K562 (cell line): ENCODE data around the gene IFT172. TPM values are rescaled to one million over a fixed set of nuclear protein-coding genes. Genes with fewer than 3 reads are reported as not detected.

Experiments
- ATF7 ChIP-seq: fragments of 450-650 bp; IDR thresholded peaks from 2 replicates; pipeline ENCODE4 v1.7.1; 2014; ENCODE audit warnings: mild to moderate bottlenecking, moderate library complexity
- CHD1 ChIP-seq: fragments of 200-600 bp; sonication (generic); IDR thresholded peaks from one replicate; pipeline ENCODE4 v1.6.1; 2012; ENCODE audit warnings: mild to moderate bottlenecking, moderate library complexity, low read length, inconsistent platforms
- CREB3 ChIP-seq: fragments of 450-650 bp; conservative IDR thresholded peaks from 2 replicates; pipeline ENCODE4 v1.6.1; 2016; ENCODE audit warnings: missing genetic modification characterization, low read depth, mild to moderate bottlenecking, missing compliant biosample characterization, moderate library complexity
- CTBP1 ChIP-seq: fragments of 450-650 bp; IDR thresholded peaks from 2 replicates; pipeline ENCODE4 v1.6.1; 2016; ENCODE audit warnings: borderline replicate concordance
- MTA1 ChIP-seq: fragments of 450-650 bp; IDR thresholded peaks from 2 replicates; pipeline ENCODE4 v1.6.1; 2017; ENCODE audit warnings: borderline replicate concordance
- NELFE ChIP-seq: IDR thresholded peaks from 2 replicates; pipeline ENCODE4 v1.6.1; 2011; ENCODE audit warnings: mild to moderate bottlenecking; ENCODE audit not compliant: insufficient read depth, insufficient read length
- SMC3 ChIP-seq: conservative IDR thresholded peaks from 2 replicates; pipeline ENCODE4 v1.6.1; 2011; ENCODE audit warnings: low read depth, low read length, improper control_type of control experiment; ENCODE audit not compliant: insufficient read depth
- TCF7 ChIP-seq: sonication (generic); IDR thresholded peaks from 2 replicates; pipeline ENCODE4 v1.6.1; 2016; ENCODE audit warnings: antibody characterized with exemption, borderline replicate concordance
- ZBED1 ChIP-seq: IDR thresholded peaks from 2 replicates; pipeline ENCODE4 v1.6.1; 2014
- ZNF316 ChIP-seq: fragments of 450-650 bp; IDR thresholded peaks from 2 replicates; pipeline ENCODE4 v1.6.1; 2016
- ZNF445 ChIP-seq: fragments of 250-450 bp; sonication (Bioruptor Pico); IDR thresholded peaks from 2 replicates; pipeline ENCODE4 v1.4.0; 2020; ENCODE audit warnings: low read depth, mild to moderate bottlenecking, moderate library complexity
- polyA plus RNA-seq, 8 experiments: library from polyadenylated mRNA; depleted of rRNA in 4 of 8; stranded (reverse) in 5 of 8; unstranded in 3 of 8; fragments of >200 nt; fragmentation: Nextera tagmentation in 2 of 8; fragmentation: Illumina TruSeq in 1 of 8; extraction: Ambion mirVana in 2 of 8; extraction: Trizol in 1 of 8; gene quantifications; 2 replicates each; pipeline versions ENCODE4 v1.2.1 to v1.2.3, GENCODE V29; 2011 to 2014; ENCODE audit warnings: inconsistent platforms in 1 of 8, missing spikeins in 1 of 8
- total RNA-seq, 7 experiments: library from RNA; depleted of rRNA in 6 of 7; stranded (reverse); fragments of >200 nt in 6 of 7; fragmentation: Illumina TruSeq in 2 of 7; extraction: Trizol in 2 of 7; gene quantifications; 2 replicates each; pipeline versions ENCODE4 v1.2.1 to v1.2.3, GENCODE V29; 2011 to 2021; ENCODE audit warnings: low replicate concordance in 1 of 7
- TF ChIP-seq, protein P1 (sequence below): fragments of 200-600 bp; sonication (generic); IDR thresholded peaks from one replicate; pipeline ENCODE4 v1.6.1; 2012; ENCODE audit warnings: mild to moderate bottlenecking, low read depth, low read length, inconsistent platforms
- TF ChIP-seq, protein P2 (sequence below): fragments of 150-350 bp; conservative IDR thresholded peaks from 2 replicates; pipeline ENCODE4 v1.6.1; 2014; ENCODE audit warnings: low read length

The IFT172 gene
- total and polyA plus RNA-seq, 9 of the 15 experiments (the other 6 are each of a cell fraction or from before 2014, with no cell fraction given): 5.6 to 19.1 (median 13.5) TPM

DNA sequence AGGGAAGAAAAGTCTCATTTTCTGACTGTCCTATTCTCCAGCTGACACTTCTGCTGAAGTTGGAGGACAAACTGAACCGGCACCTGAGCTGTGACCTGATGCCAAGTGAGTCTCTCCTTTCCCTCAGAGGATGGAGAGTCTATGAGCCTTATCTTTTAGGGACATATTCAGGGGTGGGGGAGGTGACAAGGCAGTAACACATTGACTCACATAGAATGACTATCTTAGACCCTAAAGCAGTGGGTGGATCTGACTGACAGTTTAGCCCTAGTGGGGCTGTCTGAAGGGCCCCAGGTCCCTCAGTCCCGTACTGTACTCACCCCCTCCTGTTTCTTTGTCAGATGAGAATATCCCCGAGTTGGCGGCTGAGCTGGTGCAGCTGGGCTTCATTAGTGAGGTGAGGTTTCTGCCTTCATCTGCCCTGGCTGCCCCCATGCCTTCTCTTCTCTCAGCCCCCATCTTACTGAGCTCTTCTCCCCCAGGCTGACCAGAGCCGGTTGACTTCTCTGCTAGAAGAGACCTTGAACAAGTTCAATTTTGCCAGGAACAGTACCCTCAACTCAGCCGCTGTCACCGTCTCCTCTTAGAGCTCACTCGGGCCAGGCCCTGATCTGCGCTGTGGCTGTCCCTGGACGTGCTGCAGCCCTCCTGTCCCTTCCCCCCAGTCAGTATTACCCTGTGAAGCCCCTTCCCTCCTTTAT lies 48.2 kb downstream of the IFT172 start (continued):
- TF ChIP-seq, protein P1, sequence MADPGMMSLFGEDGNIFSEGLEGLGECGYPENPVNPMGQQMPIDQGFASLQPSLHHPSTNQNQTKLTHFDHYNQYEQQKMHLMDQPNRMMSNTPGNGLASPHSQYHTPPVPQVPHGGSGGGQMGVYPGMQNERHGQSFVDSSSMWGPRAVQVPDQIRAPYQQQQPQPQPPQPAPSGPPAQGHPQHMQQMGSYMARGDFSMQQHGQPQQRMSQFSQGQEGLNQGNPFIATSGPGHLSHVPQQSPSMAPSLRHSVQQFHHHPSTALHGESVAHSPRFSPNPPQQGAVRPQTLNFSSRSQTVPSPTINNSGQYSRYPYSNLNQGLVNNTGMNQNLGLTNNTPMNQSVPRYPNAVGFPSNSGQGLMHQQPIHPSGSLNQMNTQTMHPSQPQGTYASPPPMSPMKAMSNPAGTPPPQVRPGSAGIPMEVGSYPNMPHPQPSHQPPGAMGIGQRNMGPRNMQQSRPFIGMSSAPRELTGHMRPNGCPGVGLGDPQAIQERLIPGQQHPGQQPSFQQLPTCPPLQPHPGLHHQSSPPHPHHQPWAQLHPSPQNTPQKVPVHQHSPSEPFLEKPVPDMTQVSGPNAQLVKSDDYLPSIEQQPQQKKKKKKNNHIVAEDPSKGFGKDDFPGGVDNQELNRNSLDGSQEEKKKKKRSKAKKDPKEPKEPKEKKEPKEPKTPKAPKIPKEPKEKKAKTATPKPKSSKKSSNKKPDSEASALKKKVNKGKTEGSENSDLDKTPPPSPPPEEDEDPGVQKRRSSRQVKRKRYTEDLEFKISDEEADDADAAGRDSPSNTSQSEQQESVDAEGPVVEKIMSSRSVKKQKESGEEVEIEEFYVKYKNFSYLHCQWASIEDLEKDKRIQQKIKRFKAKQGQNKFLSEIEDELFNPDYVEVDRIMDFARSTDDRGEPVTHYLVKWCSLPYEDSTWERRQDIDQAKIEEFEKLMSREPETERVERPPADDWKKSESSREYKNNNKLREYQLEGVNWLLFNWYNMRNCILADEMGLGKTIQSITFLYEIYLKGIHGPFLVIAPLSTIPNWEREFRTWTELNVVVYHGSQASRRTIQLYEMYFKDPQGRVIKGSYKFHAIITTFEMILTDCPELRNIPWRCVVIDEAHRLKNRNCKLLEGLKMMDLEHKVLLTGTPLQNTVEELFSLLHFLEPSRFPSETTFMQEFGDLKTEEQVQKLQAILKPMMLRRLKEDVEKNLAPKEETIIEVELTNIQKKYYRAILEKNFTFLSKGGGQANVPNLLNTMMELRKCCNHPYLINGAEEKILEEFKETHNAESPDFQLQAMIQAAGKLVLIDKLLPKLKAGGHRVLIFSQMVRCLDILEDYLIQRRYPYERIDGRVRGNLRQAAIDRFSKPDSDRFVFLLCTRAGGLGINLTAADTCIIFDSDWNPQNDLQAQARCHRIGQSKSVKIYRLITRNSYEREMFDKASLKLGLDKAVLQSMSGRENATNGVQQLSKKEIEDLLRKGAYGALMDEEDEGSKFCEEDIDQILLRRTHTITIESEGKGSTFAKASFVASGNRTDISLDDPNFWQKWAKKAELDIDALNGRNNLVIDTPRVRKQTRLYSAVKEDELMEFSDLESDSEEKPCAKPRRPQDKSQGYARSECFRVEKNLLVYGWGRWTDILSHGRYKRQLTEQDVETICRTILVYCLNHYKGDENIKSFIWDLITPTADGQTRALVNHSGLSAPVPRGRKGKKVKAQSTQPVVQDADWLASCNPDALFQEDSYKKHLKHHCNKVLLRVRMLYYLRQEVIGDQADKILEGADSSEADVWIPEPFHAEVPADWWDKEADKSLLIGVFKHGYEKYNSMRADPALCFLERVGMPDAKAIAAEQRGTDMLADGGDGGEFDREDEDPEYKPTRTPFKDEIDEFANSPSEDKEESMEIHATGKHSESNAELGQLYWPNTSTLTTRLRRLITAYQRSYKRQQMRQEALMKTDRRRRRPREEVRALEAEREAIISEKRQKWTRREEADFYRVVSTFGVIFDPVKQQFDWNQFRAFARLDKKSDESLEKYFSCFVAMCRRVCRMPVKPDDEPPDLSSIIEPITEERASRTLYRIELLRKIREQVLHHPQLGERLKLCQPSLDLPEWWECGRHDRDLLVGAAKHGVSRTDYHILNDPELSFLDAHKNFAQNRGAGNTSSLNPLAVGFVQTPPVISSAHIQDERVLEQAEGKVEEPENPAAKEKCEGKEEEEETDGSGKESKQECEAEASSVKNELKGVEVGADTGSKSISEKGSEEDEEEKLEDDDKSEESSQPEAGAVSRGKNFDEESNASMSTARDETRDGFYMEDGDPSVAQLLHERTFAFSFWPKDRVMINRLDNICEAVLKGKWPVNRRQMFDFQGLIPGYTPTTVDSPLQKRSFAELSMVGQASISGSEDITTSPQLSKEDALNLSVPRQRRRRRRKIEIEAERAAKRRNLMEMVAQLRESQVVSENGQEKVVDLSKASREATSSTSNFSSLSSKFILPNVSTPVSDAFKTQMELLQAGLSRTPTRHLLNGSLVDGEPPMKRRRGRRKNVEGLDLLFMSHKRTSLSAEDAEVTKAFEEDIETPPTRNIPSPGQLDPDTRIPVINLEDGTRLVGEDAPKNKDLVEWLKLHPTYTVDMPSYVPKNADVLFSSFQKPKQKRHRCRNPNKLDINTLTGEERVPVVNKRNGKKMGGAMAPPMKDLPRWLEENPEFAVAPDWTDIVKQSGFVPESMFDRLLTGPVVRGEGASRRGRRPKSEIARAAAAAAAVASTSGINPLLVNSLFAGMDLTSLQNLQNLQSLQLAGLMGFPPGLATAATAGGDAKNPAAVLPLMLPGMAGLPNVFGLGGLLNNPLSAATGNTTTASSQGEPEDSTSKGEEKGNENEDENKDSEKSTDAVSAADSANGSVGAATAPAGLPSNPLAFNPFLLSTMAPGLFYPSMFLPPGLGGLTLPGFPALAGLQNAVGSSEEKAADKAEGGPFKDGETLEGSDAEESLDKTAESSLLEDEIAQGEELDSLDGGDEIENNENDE: no peak
- TF ChIP-seq ZNF445 (CRISPR knock-in tag): no peak
- no peak for TF ChIP-seq CHD1
- TF ChIP-seq CTBP1: peak; percentile 92
- peak; percentile 40; the same call in 1 of the 2 replicates for TF ChIP-seq ATF7
- TF ChIP-seq ZBED1: peak; percentile 44; the same call in 1 of the 2 replicates
- peak; percentile 18; the same call in 1 of the 2 replicates for TF ChIP-seq MTA1
- TF ChIP-seq, protein P2, sequence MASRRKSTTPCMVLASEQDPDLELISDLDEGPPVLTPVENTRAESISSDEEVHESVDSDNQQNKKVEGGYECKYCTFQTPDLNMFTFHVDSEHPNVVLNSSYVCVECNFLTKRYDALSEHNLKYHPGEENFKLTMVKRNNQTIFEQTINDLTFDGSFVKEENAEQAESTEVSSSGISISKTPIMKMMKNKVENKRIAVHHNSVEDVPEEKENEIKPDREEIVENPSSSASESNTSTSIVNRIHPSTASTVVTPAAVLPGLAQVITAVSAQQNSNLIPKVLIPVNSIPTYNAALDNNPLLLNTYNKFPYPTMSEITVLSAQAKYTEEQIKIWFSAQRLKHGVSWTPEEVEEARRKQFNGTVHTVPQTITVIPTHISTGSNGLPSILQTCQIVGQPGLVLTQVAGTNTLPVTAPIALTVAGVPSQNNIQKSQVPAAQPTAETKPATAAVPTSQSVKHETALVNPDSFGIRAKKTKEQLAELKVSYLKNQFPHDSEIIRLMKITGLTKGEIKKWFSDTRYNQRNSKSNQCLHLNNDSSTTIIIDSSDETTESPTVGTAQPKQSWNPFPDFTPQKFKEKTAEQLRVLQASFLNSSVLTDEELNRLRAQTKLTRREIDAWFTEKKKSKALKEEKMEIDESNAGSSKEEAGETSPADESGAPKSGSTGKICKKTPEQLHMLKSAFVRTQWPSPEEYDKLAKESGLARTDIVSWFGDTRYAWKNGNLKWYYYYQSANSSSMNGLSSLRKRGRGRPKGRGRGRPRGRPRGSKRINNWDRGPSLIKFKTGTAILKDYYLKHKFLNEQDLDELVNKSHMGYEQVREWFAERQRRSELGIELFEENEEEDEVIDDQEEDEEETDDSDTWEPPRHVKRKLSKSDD: no peak
- no peak for TF ChIP-seq NELFE
- no peak for TF ChIP-seq CREB3
- peak; percentile 70 for TF ChIP-seq ZNF316
- TF ChIP-seq TCF7: 0 out of 2 replicates have a peak, but pooled peaks have one; percentile 61
- no peak for TF ChIP-seq SMC3
